ENCODE data around the gene OBP2B. TPM values are rescaled to one million over a fixed set of nuclear protein-coding genes. Genes with fewer than 3 reads are reported as not detected.

The OBP2B gene
- total RNA-seq, 6 donors from 2014 or later: not detected

DNA sequence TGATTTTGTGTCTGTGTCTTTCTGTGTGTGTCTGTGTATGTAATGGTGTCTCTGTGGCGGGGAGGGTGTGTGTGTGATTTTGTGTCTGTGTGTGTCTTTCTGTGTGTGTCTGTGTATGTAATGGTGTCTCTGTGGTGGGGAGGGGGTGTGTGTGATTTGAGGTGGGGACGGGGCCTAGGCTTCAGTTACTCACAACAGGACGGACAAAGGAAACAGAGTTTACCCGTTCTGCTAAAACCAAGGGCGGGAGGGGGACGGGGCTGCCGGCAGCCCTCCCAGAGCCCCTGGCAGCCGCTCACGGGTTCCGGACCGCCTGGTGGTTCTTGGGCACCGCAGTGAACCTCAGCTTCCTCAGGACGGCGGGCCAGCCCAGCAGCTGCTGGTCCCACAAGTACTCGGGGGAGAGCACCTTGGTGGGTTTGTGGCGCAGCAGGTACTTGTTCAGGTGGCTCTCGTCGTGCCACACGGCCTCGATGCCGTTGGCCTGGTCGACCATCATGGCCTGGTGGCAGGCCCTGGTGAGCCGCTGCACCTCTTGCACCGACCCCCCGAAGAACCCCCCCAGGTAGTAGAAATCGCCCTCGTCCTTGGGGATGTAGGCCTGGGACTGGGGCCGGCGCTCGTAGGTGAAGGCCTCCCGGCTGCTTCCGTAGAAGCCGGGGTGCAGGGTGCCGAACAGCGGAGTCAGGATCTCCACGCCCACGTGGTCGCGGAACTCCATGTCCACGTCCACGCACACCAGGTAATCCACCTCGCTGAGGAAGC, 46.5 kb upstream of the OBP2B start:
- TF ChIP-seq POLR2AphosphoS5 (IDR thresholded peaks at IDR 0.05) (no peak), EP300 (IDR thresholded peaks at IDR 0.05) (no peak), POLR2A (IDR thresholded peaks at IDR 0.05) (no peak), CTCF (IDR thresholded peaks at IDR 0.05) (no peak)
- Histone ChIP-seq H3K9me3 (no peaks in the 10 kb centered on the region), H3K36me3 (no peaks in the 10 kb centered on the region), H3K27me3 (no peaks in the 10 kb centered on the region), H3K4me1 (peaks cover 9 to 42% (median 20%) of the 10 kb centered on the region in 4 donors), H3K4me3 (no peak overlapping the region), H3K27ac (no peak overlapping the region)
- DNase-seq: peak in 1 of 2 donors; percentile 70
- ATAC-seq (ENCODE audit: low FRiP score in 2 of 2): no peak
- 90 to 94% methylated on average over 32 to 41 of the region's 42 CpGs for WGBS, 2 donors

DNA sequence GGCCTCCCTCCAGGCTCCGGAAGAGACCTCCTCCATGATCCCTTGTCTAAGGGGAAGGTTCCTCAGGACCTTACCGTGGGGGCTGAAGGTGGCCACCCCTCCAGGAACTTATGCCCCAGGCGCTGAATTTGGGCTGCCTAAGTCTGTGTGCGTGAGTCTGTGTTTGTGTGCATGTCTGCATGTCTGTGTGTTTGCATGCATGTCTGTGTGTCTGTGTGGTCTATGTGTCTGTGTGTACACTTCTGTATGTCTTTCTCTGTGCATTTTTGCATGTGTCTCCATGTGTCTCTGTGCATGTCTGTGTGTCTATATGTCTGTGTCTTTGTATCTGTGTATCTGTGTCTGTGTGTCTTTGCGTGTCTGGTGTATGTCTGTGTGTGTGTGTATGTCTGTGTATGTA, 45.4 kb upstream of the OBP2B start:
- DNase-seq (no peak), ATAC-seq (ENCODE audit: low FRiP score in 2 of 2) (no peak)
- H3K27ac ChIP-seq: peak overlapping the region in 1 of 4 donors; percentile 85
- no peaks in the 10 kb centered on the region for H3K27me3 ChIP-seq
- no peaks in the 10 kb centered on the region for H3K36me3 ChIP-seq
- H3K9me3 ChIP-seq: no peaks in the 10 kb centered on the region
- H3K4me1 ChIP-seq: peaks cover 9 to 42% (median 24%) of the 10 kb centered on the region in 4 donors
- TF ChIP-seq EP300 (IDR thresholded peaks at IDR 0.05): no peak
- no peak for TF ChIP-seq CTCF (IDR thresholded peaks at IDR 0.05)
- no peak for TF ChIP-seq POLR2A (IDR thresholded peaks at IDR 0.05)
- no peak for TF ChIP-seq POLR2AphosphoS5 (IDR thresholded peaks at IDR 0.05)
- no peak overlapping the region for H3K4me3 ChIP-seq
- WGBS, 2 donors: 86 to 88% methylated on average over 5 of the region's 5 CpGs

DNA sequence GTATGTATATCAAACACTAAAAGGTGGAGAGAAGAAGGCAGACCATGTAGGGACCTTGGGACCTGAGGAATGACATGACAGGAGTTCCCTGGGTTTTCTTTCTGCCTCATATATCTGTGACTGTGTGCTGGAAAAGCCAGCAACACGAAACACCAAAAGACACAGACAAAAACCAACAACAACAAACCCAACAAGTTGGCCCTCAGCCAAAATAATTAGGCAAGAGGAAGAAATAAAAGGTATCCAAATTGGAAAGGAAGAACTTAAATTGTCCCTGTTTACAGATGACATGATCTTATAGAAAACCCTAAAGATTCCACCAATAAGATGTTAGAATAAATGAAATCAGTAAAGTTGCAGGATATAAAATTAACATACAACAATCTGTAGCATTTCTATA, 44.2 kb upstream of the OBP2B start:
- Histone ChIP-seq H3K27ac (peak overlapping the region; percentile 58 to 85 (median 84)), H3K9me3 (no peaks in the 10 kb centered on the region), H3K36me3 (no peaks in the 10 kb centered on the region), H3K4me1 (peaks cover 9 to 49% (median 25%) of the 10 kb centered on the region in 4 donors), H3K27me3 (no peaks in the 10 kb centered on the region), H3K4me3 (no peak overlapping the region)
- DNase-seq (no peak), ATAC-seq (ENCODE audit: low FRiP score in 2 of 2) (no peak)
- 36 to 48% methylated on average over 1 of the region's 1 CpG for WGBS, 2 donors
- TF ChIP-seq POLR2A (IDR thresholded peaks at IDR 0.05) (no peak), POLR2AphosphoS5 (IDR thresholded peaks at IDR 0.05) (no peak), CTCF (IDR thresholded peaks at IDR 0.05) (no peak), EP300 (IDR thresholded peaks at IDR 0.05) (no peak)

- Histone ChIP-seq H3K9me3 (no peaks in the 10 kb centered on the region), H3K36me3 (no peaks in the 10 kb centered on the region), H3K4me1 (peaks cover 9 to 41% (median 22%) of the 10 kb centered on the region in 4 donors), H3K27me3 (no peaks in the 10 kb centered on the region), H3K27ac (peak overlapping the region; percentile 77 to 85 (median 84)), H3K4me3 (peak overlapping the region in 3 of 4 donors; percentile 25 to 41 (median 38))
- DNase-seq: peak; percentile 79 to 95
- WGBS, 2 donors: 53 to 61% methylated on average over 7 to 16 of the region's 16 CpGs
- peak; percentile 63 to 92 for ATAC-seq (ENCODE audit: low FRiP score in 2 of 2)
- TF ChIP-seq POLR2AphosphoS5 (IDR thresholded peaks at IDR 0.05): peak; percentile 58 to 75
- peak in 2 of 4 donors; percentile 17 to 73 for TF ChIP-seq POLR2A (IDR thresholded peaks at IDR 0.05)
- peak in 1 of 4 donors; percentile 83 for TF ChIP-seq EP300 (IDR thresholded peaks at IDR 0.05)
- TF ChIP-seq CTCF (IDR thresholded peaks at IDR 0.05): peak in 1 of 6 experiments; percentile 7
Observed at GRCh38 chr9:133252301-133253020, 43.4 kb upstream of the OBP2B start.
